Spleen (tissue), 7 donors: Measurements from ENCODE around the gene RASA3.

Experiments
- POLR2A ChIP-seq, 3 donors: fragments of 450-650 bp; IDR thresholded peaks; one replicate each; pipeline ENCODE4 v1.5.1; 2017; ENCODE audit warnings: antibody characterized with exemption in 3 of 3, mild to moderate bottlenecking in 1 of 3
- TF ChIP-seq, protein P1 (sequence below), 11 experiments: fragments of 200-600 bp in 7 of 11; fragments of 450-650 bp in 4 of 11; sonication (generic) in 4 of 11; IDR thresholded peaks in 8 of 11; conservative IDR thresholded peaks in 3 of 11; 1 replicate in 7 of 11; 2 replicates in 4 of 11; pipeline versions ENCODE4 v1.4.0 to v1.8.0; 2016 to 2021; ENCODE audit warnings: antibody characterized with exemption in 11 of 11, inconsistent platforms in 4 of 11, mild to moderate bottlenecking in 1 of 11
- donor health status: DM: no; HTN: no; CAD: no; lungs with moderate emphysema.
- donor health status: DM: no; HTN: no; CAD: no.
- donor health status: DM: no; HTN: no; CAD: no.

DNA sequence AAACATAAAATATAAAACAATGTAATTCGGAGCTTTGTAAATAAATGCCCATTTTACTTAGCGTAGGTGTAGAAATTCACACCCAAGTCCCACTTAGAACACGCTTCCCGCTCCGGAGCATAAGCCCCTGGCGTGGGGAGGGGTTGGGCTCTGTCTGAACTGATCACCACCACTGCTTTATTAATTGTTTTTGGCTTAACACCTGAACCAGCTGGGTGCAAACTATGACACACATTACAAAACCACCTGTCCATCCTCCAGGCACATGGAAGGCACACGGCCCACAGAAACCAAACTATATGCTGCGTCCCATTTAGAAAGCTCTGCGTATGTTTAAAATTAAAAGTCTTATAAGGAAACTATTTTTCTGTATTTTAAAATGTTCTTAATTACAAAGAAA, 25.9 kb downstream of the RASA3 start:
- no peak for TF ChIP-seq POLR2A (IDR thresholded peaks at IDR 0.05)
- TF ChIP-seq, protein P1, sequence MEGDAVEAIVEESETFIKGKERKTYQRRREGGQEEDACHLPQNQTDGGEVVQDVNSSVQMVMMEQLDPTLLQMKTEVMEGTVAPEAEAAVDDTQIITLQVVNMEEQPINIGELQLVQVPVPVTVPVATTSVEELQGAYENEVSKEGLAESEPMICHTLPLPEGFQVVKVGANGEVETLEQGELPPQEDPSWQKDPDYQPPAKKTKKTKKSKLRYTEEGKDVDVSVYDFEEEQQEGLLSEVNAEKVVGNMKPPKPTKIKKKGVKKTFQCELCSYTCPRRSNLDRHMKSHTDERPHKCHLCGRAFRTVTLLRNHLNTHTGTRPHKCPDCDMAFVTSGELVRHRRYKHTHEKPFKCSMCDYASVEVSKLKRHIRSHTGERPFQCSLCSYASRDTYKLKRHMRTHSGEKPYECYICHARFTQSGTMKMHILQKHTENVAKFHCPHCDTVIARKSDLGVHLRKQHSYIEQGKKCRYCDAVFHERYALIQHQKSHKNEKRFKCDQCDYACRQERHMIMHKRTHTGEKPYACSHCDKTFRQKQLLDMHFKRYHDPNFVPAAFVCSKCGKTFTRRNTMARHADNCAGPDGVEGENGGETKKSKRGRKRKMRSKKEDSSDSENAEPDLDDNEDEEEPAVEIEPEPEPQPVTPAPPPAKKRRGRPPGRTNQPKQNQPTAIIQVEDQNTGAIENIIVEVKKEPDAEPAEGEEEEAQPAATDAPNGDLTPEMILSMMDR (IDR thresholded peaks at IDR 0.05 in 8 of 11, conservative IDR thresholded peaks at IDR 0.05 in 3 of 11) = no peak
